ENCODE measurements around the gene OR2T12.
"Not testable (repeated sequence)": the region's sequence is repeated elsewhere in the genome, so short reads cannot be mapped to it uniquely, and the experiment has no call there.

OR2T12 gene

GRCh38 chr1:248303324-248303723 lies at the start of gene OR2T12:
Gene OR2T12 (minus strand): TSS chr1:248303424. CDS start chr1:248295578, 7,846 bp downstream.
- no peak for DNase-seq (ENCODE audit: low read depth, low spot score)

- no peak for DNase-seq (ENCODE audit: low read depth, low spot score)
These were observed 45.3 kb upstream of the OR2T12 start, which contains the start of gene OR14C36 for GRCh38 chr1:248348475-248348874. Gene OR14C36 (plus strand): TSS chr1:248348775. CDS start chr1:248348775, 0 bp downstream.

GRCh38 chr1:248343451-248343850 lies 40.2 kb upstream of the OR2T12 start:
- DNase-seq (ENCODE audit: low read depth, low spot score): no peak

GRCh38 chr1:248324468-248324867 lies 21.2 kb upstream of the OR2T12 start, which contains the start of gene OR2M7:
Gene OR2M7 (minus strand): TSS chr1:248324568. CDS start chr1:248324568, 0 bp downstream.
- no peak for DNase-seq (ENCODE audit: low read depth, low spot score)

GRCh38 chr1:248316796-248317195 lies 13.6 kb upstream of the OR2T12 start:
- no peak for DNase-seq (ENCODE audit: low read depth, low spot score)

- DNase-seq (ENCODE audit: low read depth, low spot score): not testable (repeated sequence)
These were observed 3.5 kb upstream of the OR2T12 start for GRCh38 chr1:248306740-248307139.

GRCh38 chr1:248306103-248306502 lies 2.9 kb upstream of the OR2T12 start:
- no peak for DNase-seq (ENCODE audit: low read depth, low spot score)

- DNase-seq (ENCODE audit: low read depth, low spot score): not testable (repeated sequence)
These were observed 2.4 kb upstream of the OR2T12 start for GRCh38 chr1:248305672-248306071.

- DNase-seq (ENCODE audit: low read depth, low spot score): no peak
These were observed 14.8 kb downstream of the OR2T12 start for GRCh38 chr1:248288391-248288790.

- no peak for DNase-seq (ENCODE audit: low read depth, low spot score)
These were observed 25.3 kb downstream of the OR2T12 start, which contains the start of gene OR2T33 for GRCh38 chr1:248277876-248278275. Gene OR2T33 (minus strand): TSS chr1:248277976. CDS start chr1:248273814, 4,162 bp downstream.

- DNase-seq (ENCODE audit: low read depth, low spot score): not testable (repeated sequence)
These were observed 30.0 kb downstream of the OR2T12 start for GRCh38 chr1:248273225-248273624.

- DNase-seq (ENCODE audit: low read depth, low spot score): no peak
These were observed 35.0 kb downstream of the OR2T12 start for GRCh38 chr1:248268178-248268577.

GRCh38 chr1:248259309-248259708 lies 43.9 kb downstream of the OR2T12 start:
- not testable (repeated sequence) for DNase-seq (ENCODE audit: low read depth, low spot score)

GRCh38 chr1:248243204-248243603 lies 60.0 kb downstream of the OR2T12 start:
- DNase-seq (ENCODE audit: low read depth, low spot score): no peak
